A673 (cell line): Measurements from ENCODE around the gene APC2.

Experiments used
- EZH2 ChIP-seq: fragments of 200-600 bp; sonication (generic); IDR thresholded peaks from 2 replicates; pipeline ENCODE4 v1.6.1; 2017; ENCODE audit warnings: borderline replicate concordance, low read depth, mild to moderate bottlenecking, mixed read lengths, antibody characterized with exemption, low read length; ENCODE audit not compliant: poor library complexity, severe bottlenecking
- TF ChIP-seq, protein P1 (sequence below): fragments of 300-800, 200-600 bp; sonication (generic); conservative IDR thresholded peaks from 2 replicates; pipeline ENCODE4 v1.5.1; 2017; ENCODE audit warnings: low read depth, mild to moderate bottlenecking, antibody characterized with exemption, low read length, moderate library complexity, mixed read lengths

DNA sequence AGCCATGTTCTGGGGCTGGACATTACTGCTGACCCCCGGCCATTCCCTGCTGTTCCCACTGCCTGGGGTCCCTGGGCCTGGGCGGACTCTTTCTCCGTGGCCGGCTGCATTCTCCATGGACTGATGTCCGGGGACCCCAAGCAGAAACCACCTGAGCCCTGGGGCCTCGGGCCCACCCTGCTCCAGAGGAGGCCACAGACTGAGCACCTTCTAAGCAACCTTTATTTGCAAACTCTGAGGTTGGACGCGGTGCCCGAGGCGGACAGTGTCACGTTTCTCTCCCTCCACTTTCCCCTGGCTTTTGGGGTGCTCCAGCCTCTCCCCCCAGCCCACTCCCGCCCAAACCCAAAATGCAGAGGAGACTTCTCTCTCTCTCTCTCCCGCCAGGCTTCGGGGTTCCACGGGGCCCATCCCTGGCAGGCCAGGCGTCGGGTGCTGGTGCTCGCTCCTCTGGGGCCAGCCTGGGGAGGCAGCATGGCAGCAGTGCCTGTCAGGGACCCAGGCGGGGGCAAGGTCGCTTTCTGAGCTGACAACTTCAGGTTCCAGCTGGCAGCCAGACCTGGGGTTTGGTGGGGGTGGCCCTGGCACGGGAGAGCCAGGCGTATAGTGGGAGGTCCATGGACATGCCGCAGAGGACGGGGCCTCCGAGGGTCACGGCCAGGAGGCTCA, 31.4 kb downstream of the APC2 start:
- TF ChIP-seq, protein P1, sequence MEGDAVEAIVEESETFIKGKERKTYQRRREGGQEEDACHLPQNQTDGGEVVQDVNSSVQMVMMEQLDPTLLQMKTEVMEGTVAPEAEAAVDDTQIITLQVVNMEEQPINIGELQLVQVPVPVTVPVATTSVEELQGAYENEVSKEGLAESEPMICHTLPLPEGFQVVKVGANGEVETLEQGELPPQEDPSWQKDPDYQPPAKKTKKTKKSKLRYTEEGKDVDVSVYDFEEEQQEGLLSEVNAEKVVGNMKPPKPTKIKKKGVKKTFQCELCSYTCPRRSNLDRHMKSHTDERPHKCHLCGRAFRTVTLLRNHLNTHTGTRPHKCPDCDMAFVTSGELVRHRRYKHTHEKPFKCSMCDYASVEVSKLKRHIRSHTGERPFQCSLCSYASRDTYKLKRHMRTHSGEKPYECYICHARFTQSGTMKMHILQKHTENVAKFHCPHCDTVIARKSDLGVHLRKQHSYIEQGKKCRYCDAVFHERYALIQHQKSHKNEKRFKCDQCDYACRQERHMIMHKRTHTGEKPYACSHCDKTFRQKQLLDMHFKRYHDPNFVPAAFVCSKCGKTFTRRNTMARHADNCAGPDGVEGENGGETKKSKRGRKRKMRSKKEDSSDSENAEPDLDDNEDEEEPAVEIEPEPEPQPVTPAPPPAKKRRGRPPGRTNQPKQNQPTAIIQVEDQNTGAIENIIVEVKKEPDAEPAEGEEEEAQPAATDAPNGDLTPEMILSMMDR, result no peak
- TF ChIP-seq EZH2, result no peak
